GM12873 (cell line): ENCODE results near the gene PPARD.

Experiments
- CTCF ChIP-seq: IDR thresholded peaks from 2 replicates; pipeline ENCODE4 v1.5.1; 2012; ENCODE audit warnings: low read depth, mild to moderate bottlenecking, moderate library complexity, low read length, control low read depth; ENCODE audit not compliant: insufficient read depth; ENCODE audit errors: missing control alignments

PPARD gene

GRCh38 chr6:35354361-35355135 is 12.2 kb downstream of the PPARD start:
- no peak for TF ChIP-seq CTCF

GRCh38 chr6:35356391-35356790 is 14.0 kb downstream of the PPARD start:
- no peak for TF ChIP-seq CTCF

GRCh38 chr6:35357677-35358076 is 15.3 kb downstream of the PPARD start:
- TF ChIP-seq CTCF, result no peak

GRCh38 chr6:35358086-35358485 is 15.7 kb downstream of the PPARD start:
- TF ChIP-seq CTCF, result no peak

- TF ChIP-seq CTCF, result no peak
Observed at GRCh38 chr6:35359346-35359743, 17.0 kb downstream of the PPARD start.

GRCh38 chr6:35359744-35360348 is 17.5 kb downstream of the PPARD start:
- no peak for TF ChIP-seq CTCF

GRCh38 chr6:35360349-35361138 is 18.2 kb downstream of the PPARD start:
- TF ChIP-seq CTCF, result no peak
